ENCODE data around the gene LINC00237.
A peak's percentile ranks its signal among the peaks of the same experiment; 100 is the strongest.

The LINC00237 gene

GRCh38 chr20:21125072-21125848, 19.1 kb upstream of the LINC00237 start:
- DNase-seq (ENCODE audit: low spot score): peak; percentile 66

- DNase-seq (ENCODE audit: low spot score): no peak
Measured at GRCh38 chr20:21124190-21124589, 18.0 kb upstream of the LINC00237 start.

GRCh38 chr20:21118782-21119181, 12.6 kb upstream of the LINC00237 start:
- no peak for DNase-seq (ENCODE audit: low spot score)

GRCh38 chr20:21118138-21118537, 12.0 kb upstream of the LINC00237 start:
- no peak for DNase-seq (ENCODE audit: low spot score)

GRCh38 chr20:21117521-21117920, 11.4 kb upstream of the LINC00237 start:
- no peak for DNase-seq (ENCODE audit: low spot score)

- DNase-seq (ENCODE audit: low spot score): no peak
Measured at GRCh38 chr20:21114584-21114983, 8.4 kb upstream of the LINC00237 start.

- no peak for DNase-seq (ENCODE audit: low spot score)
Measured at GRCh38 chr20:21113697-21114096, 7.5 kb upstream of the LINC00237 start.

- no peak for DNase-seq (ENCODE audit: low spot score)
Measured at GRCh38 chr20:21111416-21111815, 5.3 kb upstream of the LINC00237 start.

GRCh38 chr20:21110811-21111210, 4.7 kb upstream of the LINC00237 start:
- no peak for DNase-seq (ENCODE audit: low spot score)

GRCh38 chr20:21109144-21109543, 3.0 kb upstream of the LINC00237 start:
- no peak for DNase-seq (ENCODE audit: low spot score)

GRCh38 chr20:21105429-21106170, 558 bp downstream of the LINC00237 start:
- peak; percentile 48 for DNase-seq (ENCODE audit: low spot score)

GRCh38 chr20:21104921-21105320, 1.2 kb downstream of the LINC00237 start:
- no peak for DNase-seq (ENCODE audit: low spot score)

GRCh38 chr20:21104466-21104761, 1.7 kb downstream of the LINC00237 start:
- DNase-seq (ENCODE audit: low spot score): no peak

GRCh38 chr20:21103582-21104465, 2.3 kb downstream of the LINC00237 start:
- DNase-seq (ENCODE audit: low spot score): peak; percentile 36

- peak; percentile 58 for DNase-seq (ENCODE audit: low spot score)
Measured at GRCh38 chr20:21102603-21103311, 3.4 kb downstream of the LINC00237 start.

- peak; percentile 47 for DNase-seq (ENCODE audit: low spot score)
Measured at GRCh38 chr20:21101932-21102575, 4.1 kb downstream of the LINC00237 start.

- peak; percentile 47 for DNase-seq (ENCODE audit: low spot score)
Measured at GRCh38 chr20:21101453-21101931, 4.7 kb downstream of the LINC00237 start.

GRCh38 chr20:21100578-21101452, 5.3 kb downstream of the LINC00237 start:
- peak; percentile 60 for DNase-seq (ENCODE audit: low spot score)

- DNase-seq (ENCODE audit: low spot score): peak; percentile 56
Measured at GRCh38 chr20:21099751-21100577, 6.2 kb downstream of the LINC00237 start.
